ENCODE measurements around the gene PARN. TPM values are rescaled to one million over a fixed set of nuclear protein-coding genes. Genes with fewer than 3 reads are reported as not detected.

PARN gene
- total and polyA plus RNA-seq, 2 of the 4 experiments (the other 2 are of a cell fraction) = 24.6 to 25.1 TPM

DNA sequence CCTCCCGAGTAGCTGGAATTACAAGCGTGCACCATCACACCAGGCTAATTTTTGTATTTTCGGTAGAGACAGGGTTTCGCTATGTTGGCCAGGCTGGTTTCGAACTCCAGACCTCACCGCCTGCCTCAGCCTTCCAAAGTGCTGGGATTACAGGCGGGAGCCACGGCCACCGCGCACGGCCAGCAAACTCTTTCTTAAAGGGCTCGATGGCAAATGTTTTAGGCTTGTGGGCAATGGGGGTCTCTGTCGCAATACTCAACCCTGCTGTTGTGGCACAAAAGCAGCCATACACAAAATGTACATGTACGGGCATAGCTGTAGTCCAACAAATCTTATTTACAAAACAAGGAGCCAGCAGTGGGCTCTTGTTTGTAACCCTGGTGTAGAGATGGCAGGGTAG lies 18.4 kb downstream of the PARN start:
- no peak overlapping the region for H4K8ac ChIP-seq (ENCODE audit: low read depth in 2 of 2, low read length in 2 of 2)

More for the DNA sequence above, 18.4 kb downstream of the PARN start:
- Histone ChIP-seq H3K27me3 (ENCODE audit: control insufficient read depth, insufficient read depth, low read length) (no peaks in the 10 kb centered on the region), H3K9me3 (ENCODE audit: control insufficient read depth, insufficient read depth, low read length) (no peaks in the 10 kb centered on the region), H3K9me1 (ENCODE audit: insufficient read depth, low read length) (no peaks in the 10 kb centered on the region), H3K79me1 (ENCODE audit: low read depth in 1 of 2, low read length in 2 of 2) (no peaks in the 10 kb centered on the region), H2BK20ac (ENCODE audit: low read depth, low read length) (no peak overlapping the region), H4K20me1 (ENCODE audit: insufficient read depth, low read length) (no peaks in the 10 kb centered on the region), H2BK5ac (ENCODE audit: low read depth, low read length, poor library complexity, severe bottlenecking) (no peak overlapping the region), H3K23ac (ENCODE audit: low read depth, low read length) (no peak overlapping the region), H3K9ac (ENCODE audit: low read depth, low read length) (no peak overlapping the region), H3K4me2 (ENCODE audit: low read depth, low read length) (no peak overlapping the region), H3K27ac (ENCODE audit: insufficient read depth, low read length) (no peak overlapping the region), H3K56ac (ENCODE audit: extremely low read depth, insufficient read depth, low read length) (no peak overlapping the region), H2BK120ac (ENCODE audit: low read depth, low read length) (no peak overlapping the region), H3K18ac (ENCODE audit: low read depth, low read length) (no peak overlapping the region), H3K4ac (ENCODE audit: low read depth, low read length) (no peak overlapping the region), H3K4me3 (ENCODE audit: insufficient read depth, low read depth, low read length) (no peak overlapping the region), H2AK9ac (replicated peaks; ENCODE audit: low read depth, low read length, poor library complexity) (no peak overlapping the region), H3K36me3 (ENCODE audit: control insufficient read depth, insufficient read depth, low read length) (peaks cover 48% of the 10 kb centered on the region), H2BK15ac (ENCODE audit: low read depth, low read length) (no peak overlapping the region), H3K14ac (replicated peaks; ENCODE audit: low read depth, low read length) (no peak overlapping the region), H2AFZ (replicated peaks; ENCODE audit: low read length, poor library complexity) (no peak overlapping the region), H4K5ac (ENCODE audit: low read depth, low read length) (no peak overlapping the region), H4K91ac (ENCODE audit: insufficient read depth, low read depth, low read length) (no peak overlapping the region), H3K4me1 (ENCODE audit: control insufficient read depth, insufficient read depth, low read length) (no peaks in the 10 kb centered on the region), H2AK5ac (ENCODE audit: low read depth, low read length) (no peak overlapping the region)
- ChIA-PET CTCF (no interaction called here), POLR2A (ENCODE audit: unreplicated experiment) (no interaction called here)
- dilution Hi-C loops (cut with HindIII; ENCODE audit: low sequenced_read_pairs, unreplicated experiment) (no loop called here), intact Hi-C loops (cut with micrococcal nuclease) (no loop called here), in situ Hi-C loops (cut with MboI; ENCODE audit: low sequenced_read_pairs) (no loop called here)
- BruUV-seq (replicated peaks) = no TSS peak
- ATAC-seq (ENCODE audit: low read depth) (no peak), DNase-seq (no peak)
- no peak for TF ChIP-seq BHLHE40 (IDR thresholded peaks at IDR 0.05; ENCODE audit: low read depth, low read length)
- TF ChIP-seq, protein P1, sequence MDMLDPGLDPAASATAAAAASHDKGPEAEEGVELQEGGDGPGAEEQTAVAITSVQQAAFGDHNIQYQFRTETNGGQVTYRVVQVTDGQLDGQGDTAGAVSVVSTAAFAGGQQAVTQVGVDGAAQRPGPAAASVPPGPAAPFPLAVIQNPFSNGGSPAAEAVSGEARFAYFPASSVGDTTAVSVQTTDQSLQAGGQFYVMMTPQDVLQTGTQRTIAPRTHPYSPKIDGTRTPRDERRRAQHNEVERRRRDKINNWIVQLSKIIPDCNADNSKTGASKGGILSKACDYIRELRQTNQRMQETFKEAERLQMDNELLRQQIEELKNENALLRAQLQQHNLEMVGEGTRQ (IDR thresholded peaks at IDR 0.05; ENCODE audit: low read depth, low read length) = no peak
- TF ChIP-seq, protein P2, sequence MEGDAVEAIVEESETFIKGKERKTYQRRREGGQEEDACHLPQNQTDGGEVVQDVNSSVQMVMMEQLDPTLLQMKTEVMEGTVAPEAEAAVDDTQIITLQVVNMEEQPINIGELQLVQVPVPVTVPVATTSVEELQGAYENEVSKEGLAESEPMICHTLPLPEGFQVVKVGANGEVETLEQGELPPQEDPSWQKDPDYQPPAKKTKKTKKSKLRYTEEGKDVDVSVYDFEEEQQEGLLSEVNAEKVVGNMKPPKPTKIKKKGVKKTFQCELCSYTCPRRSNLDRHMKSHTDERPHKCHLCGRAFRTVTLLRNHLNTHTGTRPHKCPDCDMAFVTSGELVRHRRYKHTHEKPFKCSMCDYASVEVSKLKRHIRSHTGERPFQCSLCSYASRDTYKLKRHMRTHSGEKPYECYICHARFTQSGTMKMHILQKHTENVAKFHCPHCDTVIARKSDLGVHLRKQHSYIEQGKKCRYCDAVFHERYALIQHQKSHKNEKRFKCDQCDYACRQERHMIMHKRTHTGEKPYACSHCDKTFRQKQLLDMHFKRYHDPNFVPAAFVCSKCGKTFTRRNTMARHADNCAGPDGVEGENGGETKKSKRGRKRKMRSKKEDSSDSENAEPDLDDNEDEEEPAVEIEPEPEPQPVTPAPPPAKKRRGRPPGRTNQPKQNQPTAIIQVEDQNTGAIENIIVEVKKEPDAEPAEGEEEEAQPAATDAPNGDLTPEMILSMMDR (conservative IDR thresholded peaks at IDR 0.05; ENCODE audit: low read depth, low read length) = no peak
- TF ChIP-seq NFE2L2 (IDR thresholded peaks at IDR 0.05; ENCODE audit: low read depth, low read length) = no peak
- TF ChIP-seq RAD21 (IDR thresholded peaks at IDR 0.05; ENCODE audit: low read length) = no peak
- TF ChIP-seq CEBPB (IDR thresholded peaks at IDR 0.05; ENCODE audit: low read depth, low read length) = peak; percentile 52
- no peak for TF ChIP-seq SMC3 (IDR thresholded peaks at IDR 0.05; ENCODE audit: low read depth, low read length)
- WGBS, 2 experiments (ENCODE audit: extremely low coverage in 2 of 2, insufficient read length in 1 of 2) = 100% methylated on average over 5 of the region's 14 CpGs; no CpG with 5 or more reads in 1 of the 2 experiments
